HG02840 (cell line): Measurements from ENCODE around the gene ZNF232.
"Not testable (repeated sequence)": the region's sequence is repeated elsewhere in the genome, so short reads cannot be mapped to it uniquely, and the experiment has no call there.

Experiments used
- ATAC-seq: cut with Tn5 transposase; IDR thresholded peaks from one replicate; pipeline ENCODE4 v1.9.1; 2021; ENCODE audit warnings: mild to moderate bottlenecking, moderate library complexity, moderate number of reproducible peaks; ENCODE audit not compliant: unreplicated experiment, low FRiP score

ZNF232 gene

GRCh38 chr17:5099271-5099670, 12.4 kb downstream of the ZNF232 start:
- ATAC-seq = no peak

GRCh38 chr17:5097101-5097834, 14.4 kb downstream of the ZNF232 start:
- ATAC-seq = no peak

GRCh38 chr17:5096731-5097100, 15.0 kb downstream of the ZNF232 start:
- no peak for ATAC-seq

- ATAC-seq = no peak
Observed at GRCh38 chr17:5092218-5093010, 19.3 kb downstream of the ZNF232 start.

GRCh38 chr17:5080591-5080990, 31.1 kb downstream of the ZNF232 start:
- ATAC-seq = no peak

- peak; percentile 83 for ATAC-seq
Observed at GRCh38 chr17:5078106-5079028, 33.3 kb downstream of the ZNF232 start, which contains the start of gene ZFP3. ZFP3 (plus strand) TSS chr17:5078467; CDS start chr17:5091505, 13,038 bp downstream.

- no peak for ATAC-seq
Observed at GRCh38 chr17:5077781-5078105, 33.9 kb downstream of the ZNF232 start.

GRCh38 chr17:5077275-5077674, 34.4 kb downstream of the ZNF232 start:
- ATAC-seq = not testable (repeated sequence)

- ATAC-seq = not testable (repeated sequence)
Observed at GRCh38 chr17:5075472-5075871, 36.2 kb downstream of the ZNF232 start.

- ATAC-seq = no peak
Observed at GRCh38 chr17:5069724-5070123, 42.0 kb downstream of the ZNF232 start.

- ATAC-seq = no peak
Observed at GRCh38 chr17:5068236-5068635, 43.4 kb downstream of the ZNF232 start.

- ATAC-seq = no peak
Observed at GRCh38 chr17:5065227-5065744, 46.4 kb downstream of the ZNF232 start.
